Upper lobe of left lung (tissue), 6 donors: Measurements from ENCODE around the gene DIPK1A. TPM values are rescaled to one million over a fixed set of nuclear protein-coding genes. Genes with fewer than 3 reads are reported as not detected.
A peak's percentile ranks its signal among the peaks of the same experiment; 100 is the strongest.

Experiments
- ATAC-seq, 2 donors: fragments of 200-7000 bp; cut with Tn5 transposase; one replicate each; pipeline ENCODE4 v1.9.1; 2022; ENCODE audit warnings: mild to moderate bottlenecking in 2 of 2, moderate library complexity in 2 of 2; ENCODE audit not compliant: low FRiP score in 2 of 2
- DNase-seq, 2 donors: peaks; one replicate each; pipeline ENCODE4 v3.0.0-alpha.2; 2019 to 2020
- H3K27ac ChIP-seq, 4 donors: fragments of 200-600 bp; sonication (generic); one replicate each; pipeline ENCODE4 v1.5.1; 2016 to 2019
- H3K27me3 ChIP-seq, 4 donors: fragments of 200-600 bp; sonication (generic); one replicate each; pipeline ENCODE4 v1.5.1; 2017 to 2019
- H3K36me3 ChIP-seq, 4 donors: fragments of 200-600 bp; sonication (generic); one replicate each; pipeline ENCODE4 v1.5.1; 2016 to 2019
- H3K4me1 ChIP-seq, 4 donors: fragments of 200-600 bp; sonication (generic); one replicate each; pipeline ENCODE4 v1.5.1; 2018 to 2019
- H3K4me3 ChIP-seq, 4 donors: fragments of 200-600 bp; sonication (generic); one replicate each; pipeline ENCODE4 v1.5.1; 2017 to 2019; ENCODE audit warnings: mild to moderate bottlenecking in 2 of 4, moderate library complexity in 1 of 4
- H3K9me3 ChIP-seq, 4 donors: fragments of 200-600 bp; sonication (generic); one replicate each; pipeline ENCODE4 v1.5.1; 2018 to 2019
- EP300 ChIP-seq, 4 donors: sonication (generic); formaldehyde crosslinking; IDR thresholded peaks; one replicate each; pipeline ENCODE4 v1.5.1; 2017; ENCODE audit warnings: antibody characterized with exemption in 4 of 4, control low read depth in 2 of 4
- POLR2A ChIP-seq, 4 donors: fragments of 450-650 bp; IDR thresholded peaks; one replicate each; pipeline ENCODE4 v1.5.1; 2016 to 2017; ENCODE audit warnings: antibody characterized with exemption in 4 of 4, mild to moderate bottlenecking in 2 of 4
- POLR2AphosphoS5 ChIP-seq, 2 donors: sonication (generic); formaldehyde crosslinking; IDR thresholded peaks; one replicate each; pipeline ENCODE4 v1.5.1; 2017; ENCODE audit warnings: antibody characterized with exemption in 2 of 2
- WGBS, 2 donors: methylation state at CpG; one replicate each; pipeline ENCODE4 v1.1.5; 2017 to 2018; 5-methylcytosine and 5-hydroxymethylcytosine counted together
- total RNA-seq, 6 donors: library from RNA; depleted of rRNA in 4 of 6; stranded (reverse); fragments of >200 nt in 4 of 6; gene quantifications; one replicate each; pipeline versions ENCODE4 v1.1.0 to v1.2.1, GENCODE V29; 2016 to 2021
- TF ChIP-seq, protein P1 (sequence below), 6 experiments: fragments of 450-650 bp in 4 of 6; fragments of 200-600 bp in 2 of 6; sonication (generic) in 2 of 6; IDR thresholded peaks; one replicate each; pipeline ENCODE4 v1.5.1; 2016 to 2019; ENCODE audit warnings: antibody characterized with exemption in 6 of 6
- donor health status: DM: no; HTN: no; CAD: no; lungs with moderate emphysema.
- donor health status: DM: no; HTN: yes; CAD: no; lungs with severe emphysema.

Gene DIPK1A
- total RNA-seq, 6 donors from 2014 or later: 2.8 to 15.2 (median 4.4) TPM

DNA sequence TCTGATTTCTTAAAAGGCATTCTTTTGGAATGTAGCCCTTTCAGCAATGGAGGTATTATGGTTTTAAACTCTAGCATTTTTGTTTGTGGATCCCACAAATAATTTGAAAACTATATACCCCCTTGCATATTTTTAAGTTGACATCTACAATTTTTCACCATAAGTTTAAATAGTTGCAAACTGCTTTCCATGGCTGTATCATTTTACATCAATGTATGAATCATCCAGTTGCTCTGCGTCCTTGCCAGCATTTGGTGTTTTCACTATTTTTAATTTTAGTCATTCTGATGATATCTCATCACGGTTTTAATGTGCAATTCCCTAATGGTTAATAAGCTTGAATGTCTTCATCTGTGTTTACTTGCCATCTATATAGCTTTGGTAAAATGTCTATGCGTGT, 20.7 kb downstream of the DIPK1A start:
- no peaks in the 10 kb centered on the region for H3K27me3 ChIP-seq
- no peaks in the 10 kb centered on the region for H3K36me3 ChIP-seq
- H3K4me1 ChIP-seq: peaks cover 0 to 6% (median 2%) of the 10 kb centered on the region in 4 donors
- DNase-seq (no peak), ATAC-seq (no peak)
- H3K9me3 ChIP-seq: no peaks in the 10 kb centered on the region
- H3K4me3 ChIP-seq: no peak overlapping the region
- TF ChIP-seq POLR2AphosphoS5 (IDR thresholded peaks at IDR 0.05): no peak
- TF ChIP-seq POLR2A (IDR thresholded peaks at IDR 0.05): no peak
- TF ChIP-seq EP300 (IDR thresholded peaks at IDR 0.05): no peak
- TF ChIP-seq, protein P1, sequence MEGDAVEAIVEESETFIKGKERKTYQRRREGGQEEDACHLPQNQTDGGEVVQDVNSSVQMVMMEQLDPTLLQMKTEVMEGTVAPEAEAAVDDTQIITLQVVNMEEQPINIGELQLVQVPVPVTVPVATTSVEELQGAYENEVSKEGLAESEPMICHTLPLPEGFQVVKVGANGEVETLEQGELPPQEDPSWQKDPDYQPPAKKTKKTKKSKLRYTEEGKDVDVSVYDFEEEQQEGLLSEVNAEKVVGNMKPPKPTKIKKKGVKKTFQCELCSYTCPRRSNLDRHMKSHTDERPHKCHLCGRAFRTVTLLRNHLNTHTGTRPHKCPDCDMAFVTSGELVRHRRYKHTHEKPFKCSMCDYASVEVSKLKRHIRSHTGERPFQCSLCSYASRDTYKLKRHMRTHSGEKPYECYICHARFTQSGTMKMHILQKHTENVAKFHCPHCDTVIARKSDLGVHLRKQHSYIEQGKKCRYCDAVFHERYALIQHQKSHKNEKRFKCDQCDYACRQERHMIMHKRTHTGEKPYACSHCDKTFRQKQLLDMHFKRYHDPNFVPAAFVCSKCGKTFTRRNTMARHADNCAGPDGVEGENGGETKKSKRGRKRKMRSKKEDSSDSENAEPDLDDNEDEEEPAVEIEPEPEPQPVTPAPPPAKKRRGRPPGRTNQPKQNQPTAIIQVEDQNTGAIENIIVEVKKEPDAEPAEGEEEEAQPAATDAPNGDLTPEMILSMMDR (IDR thresholded peaks at IDR 0.05): no peak
- H3K27ac ChIP-seq: no peak overlapping the region
- 81 to 83% methylated on average over 3 of the region's 3 CpGs for WGBS, 2 donors

DNA sequence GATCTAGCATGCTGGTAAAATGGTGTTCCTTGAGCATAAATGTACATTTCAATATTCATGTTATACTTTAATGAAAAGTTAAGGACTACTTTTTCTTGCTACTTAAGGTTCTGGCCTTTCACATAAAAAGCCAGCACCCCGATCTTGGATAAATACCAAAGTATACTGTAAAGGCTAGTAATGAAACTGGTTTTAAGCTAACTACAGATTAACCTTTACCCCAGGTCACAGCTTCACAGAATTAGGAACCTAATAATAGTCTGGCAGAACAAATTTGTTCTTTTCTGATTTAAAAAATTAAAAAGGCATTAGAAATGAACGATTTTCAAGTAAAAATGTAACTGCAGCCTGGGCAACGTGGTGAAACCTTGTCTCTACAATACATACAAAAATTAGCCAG, 23.5 kb downstream of the DIPK1A start:
- H3K9me3 ChIP-seq: no peaks in the 10 kb centered on the region
- no peak overlapping the region for H3K27ac ChIP-seq
- H3K4me3 ChIP-seq: no peak overlapping the region
- TF ChIP-seq, protein P1 (IDR thresholded peaks at IDR 0.05): no peak
- no peak for TF ChIP-seq POLR2AphosphoS5 (IDR thresholded peaks at IDR 0.05)
- no peak for TF ChIP-seq EP300 (IDR thresholded peaks at IDR 0.05)
- TF ChIP-seq POLR2A (IDR thresholded peaks at IDR 0.05): no peak
- no peaks in the 10 kb centered on the region for H3K27me3 ChIP-seq
- no peak for ATAC-seq
- WGBS, 2 donors: 89 to 94% methylated on average over 3 of the region's 3 CpGs
- no peak for DNase-seq
- H3K36me3 ChIP-seq: no peaks in the 10 kb centered on the region
- H3K4me1 ChIP-seq: peaks cover 0 to 18% (median 9%) of the 10 kb centered on the region in 4 donors

DNA sequence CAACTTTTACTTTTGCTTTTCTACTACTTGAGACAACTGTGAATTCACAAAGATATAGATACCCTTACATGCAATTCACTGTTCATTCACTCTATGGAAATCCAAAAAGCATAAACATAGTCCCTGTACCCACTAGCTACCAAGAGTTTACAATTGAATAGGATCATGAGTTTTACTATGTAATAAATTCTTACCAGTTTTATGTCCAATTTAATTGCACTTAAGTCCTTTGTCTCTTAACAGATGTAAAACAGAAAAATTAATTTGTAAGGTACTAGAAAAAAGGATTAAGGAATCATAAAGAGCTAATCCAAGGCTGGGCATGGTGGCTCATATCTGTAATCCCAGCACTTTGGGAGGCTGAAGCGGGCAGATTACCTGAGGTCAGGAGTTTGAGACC, 24.4 kb downstream of the DIPK1A start:
- no peak for DNase-seq
- 95 to 100% methylated on average over 1 of the region's 1 CpG for WGBS, 2 donors

DNA sequence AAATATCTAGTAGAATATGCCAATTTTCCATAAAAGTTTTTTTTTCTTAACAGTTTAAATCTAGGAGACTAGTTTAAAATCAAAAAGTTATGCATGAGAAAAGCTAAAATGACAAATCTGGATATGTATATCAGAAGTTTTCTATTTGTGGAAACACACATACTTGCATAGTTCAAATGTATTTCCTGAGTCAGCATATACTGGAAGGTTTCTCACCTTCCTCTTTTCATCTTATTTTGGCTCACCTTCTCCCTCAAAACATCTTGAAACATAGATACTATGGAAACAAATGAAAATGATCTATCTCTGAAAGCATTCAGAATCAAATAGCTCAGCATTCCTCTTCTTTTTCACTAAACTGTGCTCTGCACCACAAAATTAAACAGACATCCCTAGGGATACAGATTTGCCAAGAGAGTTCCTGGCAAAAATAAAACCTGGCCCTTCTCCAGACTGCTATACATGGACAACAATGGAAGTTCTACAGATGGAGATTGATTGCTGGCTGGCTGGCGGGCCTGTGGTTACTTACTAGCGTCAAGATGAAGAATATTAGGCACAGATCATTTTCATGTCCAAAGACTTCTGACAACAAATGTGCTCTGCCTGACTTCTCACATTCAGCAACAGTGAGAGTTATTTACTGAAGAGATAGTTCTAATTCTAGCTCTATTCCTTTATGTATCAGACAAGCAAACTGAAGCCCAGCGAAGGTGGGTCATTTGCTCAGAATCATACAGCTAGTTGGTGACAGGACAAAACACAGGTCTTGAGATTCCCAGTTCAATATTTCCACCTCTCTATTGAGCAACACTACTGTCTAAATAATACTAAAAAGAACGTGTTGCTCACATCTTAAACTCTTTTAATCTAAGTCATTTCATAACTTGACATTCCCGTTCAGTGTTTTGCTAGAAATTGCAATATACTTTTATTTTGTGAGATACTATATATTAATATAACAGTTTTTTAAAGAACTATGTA, 26.6 kb downstream of the DIPK1A start:
- 61 to 64% methylated on average over 5 of the region's 5 CpGs for WGBS, 2 donors
- no peak for DNase-seq

More for the DNA sequence above, 24.4 kb downstream of the DIPK1A start:
- Histone ChIP-seq H3K27me3 (no peaks in the 10 kb centered on the region), H3K4me3 (no peak overlapping the region), H3K9me3 (no peaks in the 10 kb centered on the region), H3K27ac (no peak overlapping the region), H3K36me3 (no peaks in the 10 kb centered on the region), H3K4me1 (peaks cover 0 to 18% (median 9%) of the 10 kb centered on the region in 4 donors)
- ATAC-seq: no peak
- TF ChIP-seq EP300 (IDR thresholded peaks at IDR 0.05): no peak
- TF ChIP-seq, protein P1 (IDR thresholded peaks at IDR 0.05): no peak
- no peak for TF ChIP-seq POLR2A (IDR thresholded peaks at IDR 0.05)
- TF ChIP-seq POLR2AphosphoS5 (IDR thresholded peaks at IDR 0.05): no peak

More for the DNA sequence above, 26.6 kb downstream of the DIPK1A start:
- Histone ChIP-seq H3K27ac (no peak overlapping the region), H3K36me3 (no peaks in the 10 kb centered on the region), H3K27me3 (no peaks in the 10 kb centered on the region), H3K4me1 (peaks cover 0 to 18% (median 9%) of the 10 kb centered on the region in 4 donors), H3K4me3 (no peak overlapping the region), H3K9me3 (no peaks in the 10 kb centered on the region)
- ATAC-seq: peak in 1 of 2 donors; percentile 58
- TF ChIP-seq EP300 (IDR thresholded peaks at IDR 0.05) (no peak), POLR2A (IDR thresholded peaks at IDR 0.05) (no peak), POLR2AphosphoS5 (IDR thresholded peaks at IDR 0.05) (no peak)
- TF ChIP-seq, protein P1 (IDR thresholded peaks at IDR 0.05): no peak
